Ishikawa (cell line): ENCODE results near the gene TMX1.

ENCODE experiments used
- EP300 ChIP-seq: IDR thresholded peaks from 2 replicates; pipeline ENCODE4 v1.6.1; 2012; ENCODE audit warnings: borderline replicate concordance
- TAF1 ChIP-seq: IDR thresholded peaks from 2 replicates; pipeline ENCODE4 v1.6.1; 2012; ENCODE audit warnings: low read depth, mild to moderate bottlenecking
- TCF12 ChIP-seq: IDR thresholded peaks from 2 replicates; pipeline ENCODE4 v1.6.1; 2012; ENCODE audit warnings: low read depth
- YY1 ChIP-seq: IDR thresholded peaks from 2 replicates; pipeline ENCODE4 v1.6.1; 2012; ENCODE audit warnings: low read depth
- TF ChIP-seq, protein P1 (sequence below): IDR thresholded peaks from 2 replicates; pipeline ENCODE4 v1.6.1; 2012
- TF ChIP-seq, protein P2 (sequence below): IDR thresholded peaks from 2 replicates; pipeline ENCODE4 v1.6.1; 2012; ENCODE audit warnings: low read depth, mild to moderate bottlenecking

DNA sequence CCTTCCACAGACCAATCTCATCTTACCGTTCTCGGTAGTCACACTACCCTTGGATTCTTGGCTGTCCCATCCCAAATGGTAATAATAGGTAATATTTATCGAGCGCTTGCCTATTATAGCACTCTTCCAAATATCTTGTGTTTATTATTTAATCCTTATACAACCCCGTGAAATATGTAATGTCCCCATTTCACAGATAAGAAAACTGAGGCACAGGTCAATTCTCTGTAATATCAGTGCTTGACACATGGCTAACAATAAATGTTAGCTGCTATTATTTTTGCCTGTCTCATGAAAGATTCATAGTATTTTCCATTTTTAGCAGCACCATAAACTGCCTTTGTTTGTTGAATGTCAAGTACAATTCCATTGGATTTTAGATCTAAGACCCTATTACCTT, 4.5 kb downstream of the TMX1 start:
- TF ChIP-seq, protein P1, sequence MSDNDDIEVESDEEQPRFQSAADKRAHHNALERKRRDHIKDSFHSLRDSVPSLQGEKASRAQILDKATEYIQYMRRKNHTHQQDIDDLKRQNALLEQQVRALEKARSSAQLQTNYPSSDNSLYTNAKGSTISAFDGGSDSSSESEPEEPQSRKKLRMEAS = no peak
- TF ChIP-seq, protein P2, sequence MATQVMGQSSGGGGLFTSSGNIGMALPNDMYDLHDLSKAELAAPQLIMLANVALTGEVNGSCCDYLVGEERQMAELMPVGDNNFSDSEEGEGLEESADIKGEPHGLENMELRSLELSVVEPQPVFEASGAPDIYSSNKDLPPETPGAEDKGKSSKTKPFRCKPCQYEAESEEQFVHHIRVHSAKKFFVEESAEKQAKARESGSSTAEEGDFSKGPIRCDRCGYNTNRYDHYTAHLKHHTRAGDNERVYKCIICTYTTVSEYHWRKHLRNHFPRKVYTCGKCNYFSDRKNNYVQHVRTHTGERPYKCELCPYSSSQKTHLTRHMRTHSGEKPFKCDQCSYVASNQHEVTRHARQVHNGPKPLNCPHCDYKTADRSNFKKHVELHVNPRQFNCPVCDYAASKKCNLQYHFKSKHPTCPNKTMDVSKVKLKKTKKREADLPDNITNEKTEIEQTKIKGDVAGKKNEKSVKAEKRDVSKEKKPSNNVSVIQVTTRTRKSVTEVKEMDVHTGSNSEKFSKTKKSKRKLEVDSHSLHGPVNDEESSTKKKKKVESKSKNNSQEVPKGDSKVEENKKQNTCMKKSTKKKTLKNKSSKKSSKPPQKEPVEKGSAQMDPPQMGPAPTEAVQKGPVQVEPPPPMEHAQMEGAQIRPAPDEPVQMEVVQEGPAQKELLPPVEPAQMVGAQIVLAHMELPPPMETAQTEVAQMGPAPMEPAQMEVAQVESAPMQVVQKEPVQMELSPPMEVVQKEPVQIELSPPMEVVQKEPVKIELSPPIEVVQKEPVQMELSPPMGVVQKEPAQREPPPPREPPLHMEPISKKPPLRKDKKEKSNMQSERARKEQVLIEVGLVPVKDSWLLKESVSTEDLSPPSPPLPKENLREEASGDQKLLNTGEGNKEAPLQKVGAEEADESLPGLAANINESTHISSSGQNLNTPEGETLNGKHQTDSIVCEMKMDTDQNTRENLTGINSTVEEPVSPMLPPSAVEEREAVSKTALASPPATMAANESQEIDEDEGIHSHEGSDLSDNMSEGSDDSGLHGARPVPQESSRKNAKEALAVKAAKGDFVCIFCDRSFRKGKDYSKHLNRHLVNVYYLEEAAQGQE = no peak
- TF ChIP-seq EP300 (no peak), YY1 (no peak), TAF1 (no peak), TCF12 (no peak)
